Activated naive CD8-positive, alpha-beta T cell treated with anti-CD3 and anti-CD28 coated beads, Interleukin-2, amount 10 ng/mL, durations not matched to agents 7 days and 5 days (primary cell): ENCODE data around the gene FGFR3. TPM values are rescaled to one million over a fixed set of nuclear protein-coding genes. Genes with fewer than 3 reads are reported as not detected.

Source experiments
- ATAC-seq: fragments of 150-1000 bp; cut with Tn5 transposase; one replicate; pipeline ENCODE4 v1.10.0; 2021; ENCODE audit warnings: low read depth, moderate library complexity
- POLR2A ChIA-PET: fragments of 350-600 bp; sonication (Branson Sonifier 250); formaldehyde crosslinking; loops from one replicate; lab custom pipeline; 2021; ENCODE audit warnings: antibody characterized with exemption; lab: Charles Lee
- DNase-seq: peaks from one replicate; pipeline ENCODE4 v3.0.0; 2021
- H3K27ac Mint-ChIP-seq: one replicate; pipeline ENCODE4 v1.8.0; 2022; ENCODE audit warnings: mild to moderate bottlenecking, mixed read lengths
- H3K27me3 Mint-ChIP-seq: one replicate; pipeline ENCODE4 v1.8.0; 2022; ENCODE audit warnings: mild to moderate bottlenecking, moderate library complexity, mixed read lengths
- H3K36me3 Mint-ChIP-seq: one replicate; pipeline ENCODE4 v1.8.0; 2021; ENCODE audit warnings: mild to moderate bottlenecking, mixed read lengths
- H3K4me1 Mint-ChIP-seq: one replicate; pipeline ENCODE4 v1.8.0; 2021; ENCODE audit warnings: mixed read lengths
- H3K4me3 Mint-ChIP-seq: one replicate; pipeline ENCODE4 v1.8.0; 2022; ENCODE audit warnings: mild to moderate bottlenecking, moderate library complexity, mixed read lengths
- H3K9me3 Mint-ChIP-seq: one replicate; pipeline ENCODE4 v1.8.0; 2021; ENCODE audit warnings: mixed read lengths
- total RNA-seq, 2 experiments: library from RNA; stranded (reverse); gene quantifications; one replicate each; pipeline ENCODE4 v1.2.3, GENCODE V29; 2021

FGFR3 gene
- under 1 TPM in 1 of 2 experiments, not detected in 1; 0.14 TPM for total RNA-seq

GRCh38 chr4:1792832-1793495 lies at the start of gene FGFR3:
Gene FGFR3 (plus strand): TSS chr4:1793293. CDS start chr4:1793935, 642 bp downstream.
- H3K36me3 Mint-ChIP-seq, result no peaks in the 10 kb centered on the region
- H3K4me1 Mint-ChIP-seq, result no peaks in the 10 kb centered on the region
- POLR2A ChIA-PET, result no interaction called here
- H3K4me3 Mint-ChIP-seq, result no peak within 1 kb of the TSS
- ATAC-seq (peak; percentile 73), DNase-seq (peak; percentile 71)
- peaks cover 31% of the 10 kb centered on the region for H3K27me3 Mint-ChIP-seq
- no peaks in the 10 kb centered on the region for H3K9me3 Mint-ChIP-seq
- no peak within 1 kb of the TSS for H3K27ac Mint-ChIP-seq

GRCh38 chr4:1743551-1743950 lies 49.5 kb upstream of the FGFR3 start:
- H3K4me3 Mint-ChIP-seq, result no peak overlapping the region
- H3K9me3 Mint-ChIP-seq, result peaks cover 4% of the 10 kb centered on the region
- H3K36me3 Mint-ChIP-seq, result peaks cover 36% of the 10 kb centered on the region
- H3K4me1 Mint-ChIP-seq, result no peaks in the 10 kb centered on the region
- no peaks in the 10 kb centered on the region for H3K27me3 Mint-ChIP-seq
- POLR2A ChIA-PET, result no interaction called here
- DNase-seq (no peak), ATAC-seq (no peak)
- H3K27ac Mint-ChIP-seq, result peak overlapping the region; percentile 56

GRCh38 chr4:1743975-1744374 lies 49.1 kb upstream of the FGFR3 start:
- Mint-ChIP-seq H3K36me3 (peaks cover 32% of the 10 kb centered on the region), H3K27ac (no peak overlapping the region)
- POLR2A ChIA-PET, result interaction anchor here (1.2 to 1.4 kb wide), 2 partner anchors 11 to 17 kb away, joined by 3 read pairs; no protein-coding TSS in a partner anchor

GRCh38 chr4:1744552-1744951 lies 48.5 kb upstream of the FGFR3 start:
- H3K36me3 Mint-ChIP-seq, result peaks cover 28% of the 10 kb centered on the region
- no peaks in the 10 kb centered on the region for H3K4me1 Mint-ChIP-seq
- no peaks in the 10 kb centered on the region for H3K27me3 Mint-ChIP-seq
- ATAC-seq (no peak), DNase-seq (no peak)
- no peaks in the 10 kb centered on the region for H3K9me3 Mint-ChIP-seq
- no peak overlapping the region for H3K4me3 Mint-ChIP-seq
- POLR2A ChIA-PET, result interaction anchor here (1.2 to 1.4 kb wide), 2 partner anchors 10 to 18 kb away, joined by 3 read pairs; no protein-coding TSS in a partner anchor
- H3K27ac Mint-ChIP-seq, result no peak overlapping the region

More at GRCh38 chr4:1743975-1744374, 49.1 kb upstream of the FGFR3 start:
- ATAC-seq (no peak), DNase-seq (no peak)
- H3K27me3 Mint-ChIP-seq, result no peaks in the 10 kb centered on the region
- H3K4me1 Mint-ChIP-seq, result no peaks in the 10 kb centered on the region
- H3K9me3 Mint-ChIP-seq, result no peaks in the 10 kb centered on the region
- H3K4me3 Mint-ChIP-seq, result no peak overlapping the region

- no peaks in the 10 kb centered on the region for H3K4me1 Mint-ChIP-seq
- H3K27me3 Mint-ChIP-seq, result no peaks in the 10 kb centered on the region
- H3K4me3 Mint-ChIP-seq, result no peak overlapping the region
- ATAC-seq (no peak), DNase-seq (no peak)
- H3K27ac Mint-ChIP-seq, result no peak overlapping the region
- no peaks in the 10 kb centered on the region for H3K9me3 Mint-ChIP-seq
- peaks cover 26% of the 10 kb centered on the region for H3K36me3 Mint-ChIP-seq
- POLR2A ChIA-PET, result interaction anchor here (0.6 to 2.7 kb wide), 5 partner anchors 10 to 64 kb away, joined by 3 to 7 read pairs (median 3); no protein-coding TSS in a partner anchor
These were observed 47.9 kb upstream of the FGFR3 start for GRCh38 chr4:1745165-1745564.

GRCh38 chr4:1745697-1746096 lies 47.4 kb upstream of the FGFR3 start:
- ATAC-seq (no peak), DNase-seq (no peak)
- Mint-ChIP-seq H3K27ac (no peak overlapping the region), H3K4me3 (no peak overlapping the region), H3K9me3 (no peaks in the 10 kb centered on the region), H3K27me3 (no peaks in the 10 kb centered on the region), H3K36me3 (peaks cover 24% of the 10 kb centered on the region), H3K4me1 (no peaks in the 10 kb centered on the region)
- POLR2A ChIA-PET, result interaction anchor here (0.6 to 2.7 kb wide), 4 partner anchors 11 to 64 kb away, joined by 3 to 7 read pairs (median 4); no protein-coding TSS in a partner anchor

- Mint-ChIP-seq H3K9me3 (no peaks in the 10 kb centered on the region), H3K36me3 (peaks cover 21% of the 10 kb centered on the region), H3K27ac (no peak overlapping the region), H3K27me3 (no peaks in the 10 kb centered on the region), H3K4me1 (no peaks in the 10 kb centered on the region), H3K4me3 (no peak overlapping the region)
- peak; percentile 88 for DNase-seq
- POLR2A ChIA-PET, result interaction anchor here (2.7 kb wide), 1 partner anchor 63 kb away, joined by 7 read pairs; no protein-coding TSS in a partner anchor
- peak; percentile 68 for ATAC-seq
These were observed 46.8 kb upstream of the FGFR3 start for GRCh38 chr4:1746265-1746691.

GRCh38 chr4:1746919-1747602 lies 46.0 kb upstream of the FGFR3 start:
- POLR2A ChIA-PET, result interaction anchor here (2.7 kb wide), 1 partner anchor 62 kb away, joined by 7 read pairs; no protein-coding TSS in a partner anchor
- H3K4me3 Mint-ChIP-seq, result no peak overlapping the region
- H3K27ac Mint-ChIP-seq, result no peak overlapping the region
- peaks cover 15% of the 10 kb centered on the region for H3K36me3 Mint-ChIP-seq
- no peaks in the 10 kb centered on the region for H3K9me3 Mint-ChIP-seq
- DNase-seq (no peak), ATAC-seq (no peak)
- H3K4me1 Mint-ChIP-seq, result no peaks in the 10 kb centered on the region
- H3K27me3 Mint-ChIP-seq, result no peaks in the 10 kb centered on the region

- DNase-seq (no peak), ATAC-seq (no peak)
- H3K27ac Mint-ChIP-seq, result no peak overlapping the region
- POLR2A ChIA-PET, result interaction anchor here (2.7 kb wide), 1 partner anchor 62 kb away, joined by 7 read pairs; no protein-coding TSS in a partner anchor
- H3K27me3 Mint-ChIP-seq, result no peaks in the 10 kb centered on the region
- H3K4me1 Mint-ChIP-seq, result no peaks in the 10 kb centered on the region
- H3K36me3 Mint-ChIP-seq, result peaks cover 15% of the 10 kb centered on the region
- no peak overlapping the region for H3K4me3 Mint-ChIP-seq
- H3K9me3 Mint-ChIP-seq, result no peaks in the 10 kb centered on the region
These were observed 45.5 kb upstream of the FGFR3 start for GRCh38 chr4:1747603-1747967.

- H3K36me3 Mint-ChIP-seq, result peaks cover 13% of the 10 kb centered on the region
- H3K9me3 Mint-ChIP-seq, result no peaks in the 10 kb centered on the region
- no peaks in the 10 kb centered on the region for H3K27me3 Mint-ChIP-seq
- ATAC-seq (peak; percentile 48), DNase-seq (peak; percentile 93)
- no peak overlapping the region for H3K27ac Mint-ChIP-seq
- peaks cover 2% of the 10 kb centered on the region for H3K4me1 Mint-ChIP-seq
- H3K4me3 Mint-ChIP-seq, result no peak overlapping the region
- POLR2A ChIA-PET, result no interaction called here
These were observed 44.6 kb upstream of the FGFR3 start for GRCh38 chr4:1748465-1748995.

- no peak overlapping the region for H3K4me3 Mint-ChIP-seq
- no peaks in the 10 kb centered on the region for H3K27me3 Mint-ChIP-seq
- POLR2A ChIA-PET, result no interaction called here
- H3K9me3 Mint-ChIP-seq, result no peaks in the 10 kb centered on the region
- no peak overlapping the region for H3K27ac Mint-ChIP-seq
- peaks cover 2% of the 10 kb centered on the region for H3K4me1 Mint-ChIP-seq
- ATAC-seq (no peak), DNase-seq (no peak)
- peaks cover 4% of the 10 kb centered on the region for H3K36me3 Mint-ChIP-seq
These were observed 43.7 kb upstream of the FGFR3 start for GRCh38 chr4:1749370-1749769.

- POLR2A ChIA-PET, result no interaction called here
- ATAC-seq (no peak), DNase-seq (no peak)
- no peaks in the 10 kb centered on the region for H3K27me3 Mint-ChIP-seq
- H3K4me3 Mint-ChIP-seq, result no peak overlapping the region
- no peak overlapping the region for H3K27ac Mint-ChIP-seq
- H3K4me1 Mint-ChIP-seq, result peaks cover 2% of the 10 kb centered on the region
- peaks cover 2% of the 10 kb centered on the region for H3K36me3 Mint-ChIP-seq
- H3K9me3 Mint-ChIP-seq, result no peaks in the 10 kb centered on the region
These were observed 43.3 kb upstream of the FGFR3 start for GRCh38 chr4:1749826-1750225.

GRCh38 chr4:1750381-1751154 lies 42.5 kb upstream of the FGFR3 start:
- no peaks in the 10 kb centered on the region for H3K9me3 Mint-ChIP-seq
- POLR2A ChIA-PET, result no interaction called here
- no peaks in the 10 kb centered on the region for H3K27me3 Mint-ChIP-seq
- H3K36me3 Mint-ChIP-seq, result no peaks in the 10 kb centered on the region
- no peak overlapping the region for H3K4me3 Mint-ChIP-seq
- H3K27ac Mint-ChIP-seq, result no peak overlapping the region
- DNase-seq, result no peak
- no peak for ATAC-seq
- peaks cover 2% of the 10 kb centered on the region for H3K4me1 Mint-ChIP-seq
